Right lobe of liver (tissue), 4 donors: ENCODE measurements around the gene ZNF189.

Source experiments
- CTCF ChIP-seq, 4 donors: fragments of 200-600 bp in 3 of 4; fragments of 450-650 bp in 1 of 4; IDR thresholded peaks; one replicate each; pipeline versions ENCODE4 v1.5.1 to v1.8.0; 2016 to 2022; ENCODE audit warnings: antibody characterized with exemption in 4 of 4, mild to moderate bottlenecking in 2 of 4
- POLR2A ChIP-seq: fragments of 450-650 bp; IDR thresholded peaks from one replicate; pipeline ENCODE4 v1.6.1; 2017; ENCODE audit warnings: antibody characterized with exemption, mild to moderate bottlenecking
- donor health status: DM: no; HTN: no; CAD: no.
- donor health status: DM: no; HTN: no; CAD: no.
- donor health status: DM: no; HTN: yes; CAD: no.

- TF ChIP-seq CTCF (IDR thresholded peaks at IDR 0.05) (no peak), POLR2A (no peak)
Observed at GRCh38 chr9:101393135-101393534, 5.5 kb upstream of the ZNF189 start.
